Pulmonary artery endothelial cell (primary cell): ENCODE measurements around the gene GYPA. TPM values are rescaled to one million over a fixed set of nuclear protein-coding genes. Genes with fewer than 3 reads are reported as not detected.

Experiments
- total RNA-seq: library from RNA; depleted of rRNA; stranded (reverse); fragments of >200 nt; gene quantifications from 2 replicates; pipeline ENCODE4 v1.2.3, GENCODE V29; 2014

Gene GYPA
- total RNA-seq, 1 donor from 2014 or later: not detected

Other genes with a start within 250 kb of the GYPA start
- 0.13 and 0.49 TPM in 2 replicates for gene GYPE, start 235.2 kb downstream of the GYPA start, total RNA-seq
- gene GYPB, start 121.3 kb downstream of the GYPA start, total RNA-seq: not detected in 2 replicates